GM12891 (cell line): ENCODE measurements around the gene IGF2.

Source experiments
- POLR2A ChIP-seq: IDR thresholded peaks from 2 replicates; pipeline ENCODE4 v1.6.1; 2011; ENCODE audit warnings: low read depth, low read length, control low read depth
- POLR2AphosphoS5 ChIP-seq: IDR thresholded peaks from 2 replicates; pipeline ENCODE4 v1.6.1; 2011; ENCODE audit warnings: low read depth, low read length, control low read depth

GRCh38 chr11:2182692-2183474 lies 43.7 kb upstream of the IGF2 start:
- TF ChIP-seq POLR2AphosphoS5 (no peak), POLR2A (no peak)
